AG08396 (cell line): ENCODE results near the gene CLEC18B.
"Not testable (repeated sequence)": the region's sequence is repeated elsewhere in the genome, so short reads cannot be mapped to it uniquely, and the experiment has no call there.

Experiments used
- DNase-seq: peaks from one replicate; pipeline ENCODE4 v3.0.0; 2012; ENCODE audit warnings: low spot score, mixed read lengths

The CLEC18B gene

DNA sequence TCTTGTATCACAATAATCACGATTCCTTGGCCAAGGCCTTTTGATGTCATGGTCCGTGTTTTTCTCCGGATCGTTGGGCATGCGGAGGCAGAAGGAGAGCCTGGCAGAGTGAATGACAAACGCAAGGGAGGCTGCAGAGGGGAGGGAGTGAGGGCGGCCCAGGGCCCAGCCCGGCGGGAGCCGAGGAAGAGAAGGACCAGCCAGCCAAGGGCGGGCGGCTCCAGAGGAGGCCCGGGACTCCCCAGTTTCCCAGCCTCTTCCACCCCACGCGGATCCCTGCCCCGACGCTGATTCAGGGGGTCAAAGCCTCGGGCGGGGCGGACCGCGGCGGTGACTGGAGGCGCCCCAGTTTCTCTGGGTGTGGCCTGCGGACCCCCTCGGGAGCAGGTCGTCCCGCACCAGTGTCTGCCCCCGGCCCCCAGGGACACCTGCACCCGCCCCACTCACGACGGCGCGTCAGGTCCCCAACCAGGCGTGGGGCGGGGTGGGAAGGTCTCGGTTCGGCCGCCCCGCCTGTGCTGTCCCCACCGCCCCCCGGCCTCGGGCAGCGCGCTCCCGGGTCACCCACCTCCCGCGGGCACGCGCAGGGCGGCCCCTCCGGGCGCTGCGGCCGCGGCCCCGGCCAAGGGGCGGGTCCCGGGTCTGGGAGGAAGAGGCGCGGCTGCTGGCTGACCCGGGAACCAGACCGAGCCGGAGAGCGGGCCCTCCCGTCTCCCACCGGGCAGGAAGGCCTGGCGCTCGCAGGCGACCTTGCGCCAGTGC, 14.5 kb downstream of the CLEC18B start:
- DNase-seq = not testable (repeated sequence)

GRCh38 chr16:74404148-74404933, 16.9 kb downstream of the CLEC18B start:
- not testable (repeated sequence) for DNase-seq

DNA sequence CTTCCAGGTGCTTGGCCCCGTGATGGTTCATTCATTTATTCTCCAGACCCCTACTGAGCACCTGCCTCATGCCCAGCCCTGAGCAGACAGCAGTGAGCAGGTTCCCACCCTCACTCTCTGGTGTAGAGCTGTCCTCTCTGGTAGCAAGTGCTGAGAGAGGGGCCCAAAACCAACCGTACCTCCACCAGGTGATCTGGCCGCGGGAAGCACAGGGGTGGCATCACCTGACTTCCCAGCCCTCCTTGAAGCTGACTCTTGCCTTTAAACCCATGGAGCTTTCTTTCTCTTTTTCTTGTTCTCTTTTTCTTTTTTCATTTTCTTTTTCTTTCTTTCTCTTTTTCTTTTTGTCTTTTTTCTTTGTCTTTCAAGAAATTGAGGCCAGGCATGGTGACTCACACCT, 21.0 kb downstream of the CLEC18B start:
- not testable (repeated sequence) for DNase-seq

DNA sequence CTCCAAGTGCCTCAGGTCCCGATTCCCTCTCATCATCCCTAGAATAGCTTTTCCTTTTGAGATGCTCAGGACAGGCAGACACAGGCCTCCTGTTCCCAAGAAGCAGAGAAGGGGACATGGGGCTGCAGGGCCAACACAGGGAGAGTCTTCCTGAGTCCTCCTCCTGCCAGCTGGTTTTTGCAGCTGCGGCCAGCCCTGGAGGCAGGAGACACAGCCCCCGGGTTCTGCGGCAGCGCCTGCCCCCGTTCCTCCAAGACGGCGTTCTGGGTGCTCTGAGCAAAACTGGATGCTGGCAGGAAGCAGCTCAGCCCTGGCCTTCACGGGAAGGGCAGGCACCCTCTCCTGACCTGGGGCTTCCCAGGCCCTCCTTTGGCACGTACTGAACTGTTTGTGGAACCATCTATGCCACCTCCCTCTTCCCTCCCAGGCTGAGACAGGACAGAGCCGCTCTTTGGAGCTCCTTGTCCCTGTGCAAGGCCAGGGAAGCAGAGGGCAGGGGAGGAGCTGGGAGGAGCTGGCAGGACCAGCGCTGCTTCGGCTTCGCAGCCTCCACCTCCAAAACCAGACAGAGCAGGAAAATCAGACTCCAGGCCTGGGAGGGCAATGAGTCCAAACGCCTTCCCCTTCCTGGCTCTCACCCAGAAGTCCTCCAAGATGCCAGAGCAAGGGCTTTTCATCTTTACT, 22.9 kb downstream of the CLEC18B start:
- DNase-seq = not testable (repeated sequence)

- peak; percentile 7 for DNase-seq
Observed at GRCh38 chr16:74396521-74397017, 24.7 kb downstream of the CLEC18B start.

DNA sequence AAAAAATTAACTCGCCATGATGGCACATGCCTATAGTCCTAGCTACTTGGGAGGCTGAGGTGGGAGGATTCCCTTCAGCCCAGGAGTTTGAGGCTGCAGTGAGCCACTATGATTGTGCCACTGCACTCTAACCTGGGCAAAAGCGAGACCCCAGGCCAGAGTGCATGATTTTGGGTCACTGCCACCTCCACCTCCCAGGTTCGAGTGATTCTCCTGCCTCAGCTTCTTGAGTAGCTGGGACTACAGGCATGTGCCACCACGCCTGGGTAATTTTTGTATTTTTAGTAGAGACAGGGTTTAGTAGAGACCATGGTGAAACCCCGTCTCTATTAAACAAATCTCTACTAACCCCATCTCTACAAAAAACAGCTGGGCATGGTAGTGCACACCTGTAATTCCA, 26.7 kb downstream of the CLEC18B start:
- not testable (repeated sequence) for DNase-seq

GRCh38 chr16:74394131-74394530, 27.1 kb downstream of the CLEC18B start:
- not testable (repeated sequence) for DNase-seq

DNA sequence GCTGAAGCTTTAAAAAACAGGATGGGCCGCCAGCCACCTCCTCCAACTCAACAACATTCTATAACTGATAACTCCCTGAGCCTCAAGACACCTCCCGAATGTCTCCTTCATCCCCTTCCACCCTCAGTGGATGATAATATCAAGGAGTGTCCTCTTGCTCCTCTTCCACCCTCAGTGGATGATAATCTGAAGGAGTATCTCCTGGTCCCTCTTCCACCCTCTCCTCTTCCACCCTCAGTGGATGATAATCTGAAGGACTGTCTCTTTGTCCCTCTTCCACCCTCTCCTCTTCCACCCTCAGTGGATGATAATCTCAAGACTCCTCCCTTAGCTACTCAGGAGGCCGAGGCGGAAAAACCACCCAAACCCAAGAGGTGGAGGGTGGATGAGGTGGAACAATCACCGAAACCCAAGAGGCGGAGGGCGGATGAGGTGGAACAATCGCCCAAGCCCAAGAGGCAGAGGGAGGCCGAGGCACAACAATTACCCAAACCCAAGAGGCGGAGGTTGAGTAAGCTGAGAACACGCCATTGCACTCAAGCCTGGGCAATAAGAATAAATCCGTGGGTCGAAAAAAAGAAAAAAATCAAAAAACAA, 29.7 kb downstream of the CLEC18B start:
- DNase-seq = not testable (repeated sequence)

- DNase-seq = not testable (repeated sequence)
Observed at GRCh38 chr16:74382339-74383034, 38.8 kb downstream of the CLEC18B start.

- DNase-seq = not testable (repeated sequence)
Observed at GRCh38 chr16:74373847-74374184, 47.5 kb downstream of the CLEC18B start.

DNA sequence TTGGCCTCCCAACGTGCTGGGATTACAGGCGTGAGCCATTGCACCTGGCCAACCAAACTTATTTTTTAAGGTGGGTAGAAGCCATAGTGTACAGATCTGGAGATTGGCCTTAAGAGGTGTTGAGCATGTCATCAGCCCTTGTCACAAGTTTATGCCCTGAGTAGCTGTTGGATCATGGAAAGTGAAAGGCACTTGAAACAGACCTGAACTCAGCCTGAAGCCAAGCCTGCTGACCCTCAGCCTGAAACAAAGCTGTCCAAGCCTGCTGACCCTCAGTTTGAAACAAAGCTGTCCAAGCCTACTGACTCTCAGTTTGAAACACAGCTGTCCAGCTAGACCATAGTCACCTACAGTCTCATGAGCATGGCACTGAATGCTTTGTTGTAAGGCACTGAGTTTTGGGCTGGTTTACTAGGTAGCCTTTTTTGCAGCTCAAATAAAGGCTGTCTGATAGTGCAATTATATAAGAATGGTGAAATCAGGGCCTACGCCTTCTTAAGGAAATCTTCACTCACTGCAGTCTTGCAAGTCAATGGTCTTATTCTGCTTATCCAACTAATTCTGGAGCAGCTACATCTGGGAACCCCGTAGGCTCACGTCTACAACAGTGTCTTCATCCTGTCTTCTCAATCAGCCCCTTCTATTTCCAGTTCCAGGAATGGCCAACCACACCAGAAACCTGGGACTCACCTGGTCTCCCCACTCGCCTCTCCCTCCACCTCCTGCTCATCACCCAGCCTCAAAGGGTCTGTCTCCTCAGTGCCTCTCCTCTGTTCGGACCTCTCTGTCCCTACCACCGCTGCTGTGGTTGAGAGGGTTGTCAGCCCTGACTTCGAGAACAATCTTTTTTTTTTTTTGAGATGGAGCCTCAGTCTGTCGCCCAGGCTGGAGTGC, 48.1 kb downstream of the CLEC18B start:
- DNase-seq = peak; percentile 7

DNA sequence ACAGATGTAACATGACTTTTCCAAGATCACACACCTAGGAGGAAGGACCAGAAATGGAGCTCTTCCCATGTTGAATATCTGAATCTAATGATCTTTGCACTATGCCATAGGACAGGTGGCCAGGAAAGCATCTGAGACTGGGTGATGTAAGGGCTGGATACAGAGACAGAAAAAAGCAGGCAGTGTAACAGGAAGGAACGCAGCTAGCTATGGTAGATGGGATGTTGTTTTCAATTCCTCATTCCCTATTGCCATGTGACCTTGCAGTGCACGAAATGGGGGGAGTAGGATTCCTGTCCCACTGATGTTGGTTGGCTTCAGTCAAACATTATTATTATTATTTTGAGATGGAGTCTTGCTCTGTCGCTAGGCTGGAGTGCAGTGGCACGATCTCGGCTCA, 48.9 kb downstream of the CLEC18B start:
- DNase-seq = no peak

DNA sequence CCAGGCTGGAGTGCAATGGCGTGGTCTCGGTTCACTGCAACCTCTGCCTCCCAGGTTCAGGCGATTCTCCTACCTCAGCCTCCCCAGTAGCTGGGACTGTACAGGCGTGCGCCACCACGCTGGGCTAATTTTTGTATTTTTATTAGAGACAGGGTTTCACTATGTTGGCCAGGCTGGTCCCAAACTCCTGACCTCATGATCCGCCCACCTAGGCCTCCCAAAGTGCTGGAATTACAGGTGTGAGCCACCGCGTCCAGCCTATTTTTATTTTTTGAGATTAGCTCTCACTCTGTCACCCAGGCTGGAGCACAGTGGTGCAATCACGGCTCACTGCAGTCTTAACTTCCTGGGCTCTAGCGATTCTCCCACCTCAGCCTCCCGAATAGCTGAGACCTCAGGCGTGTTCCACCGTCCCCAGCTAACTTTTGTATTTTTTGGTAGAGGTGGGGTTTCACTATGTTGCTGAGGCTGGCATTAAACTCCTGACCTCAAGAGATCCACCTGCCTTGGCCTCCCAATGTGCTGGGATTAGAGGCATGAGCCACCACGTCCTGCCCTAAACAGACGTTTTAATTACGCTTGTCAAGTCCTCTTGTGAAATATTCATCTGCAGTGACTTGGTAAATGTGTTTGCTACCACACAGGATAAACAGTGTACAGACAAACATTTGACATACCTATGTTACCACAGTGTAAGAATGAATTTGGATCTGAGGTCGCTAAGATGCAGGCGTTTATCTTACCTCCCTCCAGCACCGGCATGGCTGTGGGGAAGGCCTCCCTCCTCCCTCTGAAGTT, 50.7 kb downstream of the CLEC18B start:
- not testable (repeated sequence) for DNase-seq

- peak; percentile 96 for DNase-seq
Observed at GRCh38 chr16:74368002-74368911, 53.0 kb downstream of the CLEC18B start.

GRCh38 chr16:74367469-74368001, 53.7 kb downstream of the CLEC18B start:
- DNase-seq = peak; percentile 17

DNA sequence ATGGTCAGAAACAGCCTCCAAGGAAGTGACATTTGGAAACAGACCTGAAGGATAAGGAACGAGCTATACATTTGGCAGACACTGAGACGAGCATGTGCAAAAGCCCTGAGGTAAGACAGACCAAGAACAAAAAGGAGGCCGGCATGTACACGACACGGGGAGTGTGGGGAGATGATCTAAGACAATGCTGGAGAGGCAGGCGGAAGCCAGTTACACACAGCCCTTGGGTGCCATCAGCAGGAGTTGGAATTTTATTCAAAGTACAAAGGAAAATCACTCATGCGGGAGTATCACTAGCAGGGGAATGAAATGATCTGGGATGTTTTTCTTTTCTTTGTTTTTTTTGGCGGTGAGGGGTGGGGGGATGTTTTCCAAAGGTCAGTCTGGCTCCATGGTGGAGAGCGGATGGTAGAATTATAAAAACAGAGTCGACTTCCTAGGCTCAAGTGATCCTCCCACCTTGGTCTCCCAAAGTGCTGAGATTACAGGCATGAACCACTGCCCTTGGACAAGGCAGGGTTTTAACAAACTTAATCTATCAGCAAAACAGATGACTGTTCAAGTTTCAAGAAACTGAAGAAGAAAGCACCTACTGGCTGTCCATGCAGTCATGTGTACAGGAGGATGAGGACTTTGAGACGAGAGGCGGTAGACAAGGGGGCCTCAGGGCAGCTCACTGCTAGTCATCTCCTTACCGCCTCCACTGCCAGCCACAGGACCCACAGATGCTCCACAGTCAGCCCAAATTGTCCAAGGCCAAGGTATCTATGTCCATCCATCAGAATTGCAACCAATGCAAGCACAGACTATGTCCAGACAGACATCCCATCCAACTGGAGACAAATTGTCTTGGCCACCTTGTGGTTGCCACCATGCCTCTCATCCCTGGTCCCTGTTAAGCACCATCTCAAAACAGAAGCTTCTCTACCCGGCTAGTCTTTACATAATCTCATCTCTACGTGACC, 59.4 kb downstream of the CLEC18B start:
- not testable (repeated sequence) for DNase-seq
